ENCODE results near the gene RPA1. TPM values are rescaled to one million over a fixed set of nuclear protein-coding genes. Genes with fewer than 3 reads are reported as not detected.

RPA1 gene
- total RNA-seq, 2 experiments from 2014 or later = 38.6 to 38.7 TPM

- no peaks in the 10 kb centered on the region for H3K27me3 Mint-ChIP-seq
- peaks cover 78% of the 10 kb centered on the region for H3K36me3 Mint-ChIP-seq (ENCODE audit: low read depth)
- Histone ChIP-seq H3K27me3 (ENCODE audit: control insufficient read depth in 1 of 2, insufficient read depth in 2 of 2, low read length in 2 of 2) (no peaks in the 10 kb centered on the region), H3K4me1 (ENCODE audit: insufficient read depth, low read length) (peaks cover 34% of the 10 kb centered on the region), H3K4me3 (ENCODE audit: low read length) (no peak overlapping the region), H3K27ac (ENCODE audit: low read depth in 1 of 2, low read length in 2 of 2) (no peak overlapping the region), H3K36me3 (ENCODE audit: insufficient read depth, low read length) (peaks cover 62% of the 10 kb centered on the region), H3K9me3 (ENCODE audit: control insufficient read depth in 1 of 2, insufficient read depth in 1 of 2, low read length in 2 of 2) (no peaks in the 10 kb centered on the region)
- ATAC-seq (ENCODE audit: poor library complexity) (no peak), DNase-seq (no peak)
- no peak for TF ChIP-seq CTCF (IDR thresholded peaks at IDR 0.05)
- intact Hi-C loops (cut with DNase I, micrococcal nuclease) = no loop called here
- ChIA-PET CTCF (interaction anchor here (1.0 kb wide), 1 partner anchor 10 kb away, joined by 5 read pairs; no protein-coding TSS in a partner anchor), POLR2A (interaction anchor here (1.4 kb wide), 1 partner anchor 192 kb away, joined by 3 read pairs; no protein-coding TSS in a partner anchor)
- no peak overlapping the region for H3K27ac Mint-ChIP-seq
- H3K9me3 Mint-ChIP-seq = no peaks in the 10 kb centered on the region
- peaks cover 32% of the 10 kb centered on the region for H3K4me1 Mint-ChIP-seq (ENCODE audit: low read depth)
- H3K4me3 Mint-ChIP-seq = no peak overlapping the region
These were observed 45.8 kb downstream of the RPA1 start for GRCh38 chr17:1875597-1875996.

GRCh38 chr17:1878419-1879121, 48.8 kb downstream of the RPA1 start:
- Mint-ChIP-seq H3K27me3 (no peaks in the 10 kb centered on the region), H3K4me1 (ENCODE audit: low read depth) (peaks cover 2% of the 10 kb centered on the region), H3K4me3 (no peak overlapping the region), H3K9me3 (no peaks in the 10 kb centered on the region), H3K27ac (no peak overlapping the region), H3K36me3 (ENCODE audit: low read depth) (peaks cover 85% of the 10 kb centered on the region)
- Histone ChIP-seq H3K27me3 (ENCODE audit: control insufficient read depth in 1 of 2, insufficient read depth in 2 of 2, low read length in 2 of 2) (no peaks in the 10 kb centered on the region), H3K4me3 (ENCODE audit: low read length) (no peak overlapping the region), H3K27ac (ENCODE audit: low read depth in 1 of 2, low read length in 2 of 2) (no peak overlapping the region), H3K4me1 (ENCODE audit: insufficient read depth, low read length) (peaks cover 9% of the 10 kb centered on the region), H3K36me3 (ENCODE audit: insufficient read depth, low read length) (peaks cover 75% of the 10 kb centered on the region), H3K9me3 (ENCODE audit: control insufficient read depth in 1 of 2, insufficient read depth in 1 of 2, low read length in 2 of 2) (no peaks in the 10 kb centered on the region)
- intact Hi-C loops (cut with DNase I, micrococcal nuclease) = no loop called here
- TF ChIP-seq CTCF (IDR thresholded peaks at IDR 0.05) = no peak
- ChIA-PET POLR2A (no interaction called here), CTCF (no interaction called here)
- ATAC-seq (ENCODE audit: poor library complexity) = no peak
- peak in 2 of 14 experiments; percentile 19 to 32 for DNase-seq

- peaks cover 88% of the 10 kb centered on the region for H3K36me3 Mint-ChIP-seq (ENCODE audit: low read depth)
- Histone ChIP-seq H3K36me3 (ENCODE audit: insufficient read depth, low read length) (peaks cover 82% of the 10 kb centered on the region), H3K9me3 (ENCODE audit: control insufficient read depth in 1 of 2, insufficient read depth in 1 of 2, low read length in 2 of 2) (no peaks in the 10 kb centered on the region), H3K27ac (ENCODE audit: low read depth in 1 of 2, low read length in 2 of 2) (no peak overlapping the region), H3K27me3 (ENCODE audit: control insufficient read depth in 1 of 2, insufficient read depth in 2 of 2, low read length in 2 of 2) (no peaks in the 10 kb centered on the region), H3K4me3 (ENCODE audit: low read length) (no peak overlapping the region), H3K4me1 (ENCODE audit: insufficient read depth, low read length) (no peaks in the 10 kb centered on the region)
- H3K4me3 Mint-ChIP-seq = no peak overlapping the region
- no peak for ATAC-seq (ENCODE audit: poor library complexity)
- H3K9me3 Mint-ChIP-seq = no peaks in the 10 kb centered on the region
- DNase-seq = no peak
- ChIA-PET CTCF (interaction anchor here (1.6 kb wide), 1 partner anchor 9 kb away, joined by 6 read pairs; no protein-coding TSS in a partner anchor), POLR2A (interaction anchor here (0.7 kb wide), 1 partner anchor 11 kb away, joined by 3 read pairs; no protein-coding TSS in a partner anchor)
- no peak for TF ChIP-seq CTCF (IDR thresholded peaks at IDR 0.05)
- no peak overlapping the region for H3K27ac Mint-ChIP-seq
- intact Hi-C loops (cut with DNase I, micrococcal nuclease) = loop anchor here (5.0 to 10.0 kb wide), 3 partner anchors 146 to 404 kb away; partner anchors contain the start of gene RTN4RL1 (in 1 of the 2)
- H3K4me1 Mint-ChIP-seq (ENCODE audit: low read depth) = no peaks in the 10 kb centered on the region
- no peaks in the 10 kb centered on the region for H3K27me3 Mint-ChIP-seq
These were observed 51.2 kb downstream of the RPA1 start for GRCh38 chr17:1880851-1881630.

All from CD4-positive, alpha-beta T cell (primary cell).